Aorta (tissue), 5 donors: ENCODE measurements around the gene DLL3. TPM values are rescaled to one million over a fixed set of nuclear protein-coding genes. Genes with fewer than 3 reads are reported as not detected.

Experiments
- ATAC-seq: fragments of 200-7000 bp; cut with Tn5 transposase; one replicate; pipeline ENCODE4 v1.9.1; 2022; ENCODE audit warnings: moderate library complexity; ENCODE audit not compliant: low FRiP score
- DNase-seq, 2 donors: peaks; one replicate each; pipeline ENCODE4 v3.0.0-alpha.2; 2020
- H3K27ac ChIP-seq, 2 donors: one replicate each; pipeline ENCODE4 v1.5.1; 2013; ENCODE audit warnings: low read length in 2 of 2, mild to moderate bottlenecking in 2 of 2, moderate library complexity in 2 of 2, control low read depth in 1 of 2, inconsistent platforms in 1 of 2, low read depth in 1 of 2
- H3K27me3 ChIP-seq, 2 donors: one replicate each; pipeline ENCODE4 v1.6.1; 2013; ENCODE audit warnings: control low read depth in 1 of 2, low read length in 1 of 2, mild to moderate bottlenecking in 1 of 2, moderate library complexity in 1 of 2; ENCODE audit not compliant: insufficient read depth in 2 of 2, control insufficient read depth in 1 of 2
- H3K36me3 ChIP-seq, 2 donors: one replicate each; pipeline ENCODE4 v1.6.1; 2013; ENCODE audit warnings: control low read depth in 1 of 2, low read length in 1 of 2, mild to moderate bottlenecking in 1 of 2; ENCODE audit not compliant: insufficient read depth in 2 of 2, control insufficient read depth in 1 of 2
- H3K4me1 ChIP-seq, 2 donors: one replicate each; pipeline ENCODE4 v1.6.1; 2013; ENCODE audit warnings: low read length in 2 of 2, control low read depth in 1 of 2, mild to moderate bottlenecking in 1 of 2, moderate library complexity in 1 of 2; ENCODE audit not compliant: insufficient read depth in 2 of 2, control insufficient read depth in 1 of 2
- H3K4me3 ChIP-seq, 2 donors: one replicate each; pipeline ENCODE4 v1.5.1; 2013; ENCODE audit warnings: low read length in 2 of 2, control low read depth in 1 of 2, mild to moderate bottlenecking in 1 of 2
- H3K9me3 ChIP-seq: one replicate; pipeline ENCODE4 v1.6.1; 2013; ENCODE audit warnings: mild to moderate bottlenecking, low read length; ENCODE audit not compliant: control insufficient read depth
- WGBS, 2 donors: extraction: QIAGEN DNeasy Blood & Tissue Kit; methylation state at CpG; one replicate each; pipeline ENCODE4 v1.1.7; 2013; 5-methylcytosine and 5-hydroxymethylcytosine counted together
- intact Hi-C, 2 donors: fragments of 100-400 bp; cut with DNase I; formaldehyde crosslinking; loops; one replicate each; pipeline versions ENCODE4 v1.14.2 to v1.15.0; 2022
- polyA plus RNA-seq, 2 donors: library from polyadenylated mRNA; stranded (reverse); fragments of 200-250 nt; gene quantifications; one replicate each; pipeline ENCODE4 v1.2.3, GENCODE V29; 2013
- total RNA-seq, 2 donors: library from RNA; stranded (reverse); fragmentation: NEBNext Ultra II Directional; extraction: Animal tissue kit (Norgen Biotek cat#: 25700); gene quantifications; one replicate each; pipeline ENCODE4 v1.2.1, GENCODE V29; 2021
- donor health status: healthy with polysubstance abuse.
- donor health status: Bipolar disorder and iron deficiency.
- donor health status: DM: no; HTN: no; CAD: no.
- donor health status: DM: no; HTN: no; CAD: no.
- donor health status: DM: yes; HTN: yes; CAD: no.

The DLL3 gene
- total and polyA plus RNA-seq, 4 donors = not detected

DNA sequence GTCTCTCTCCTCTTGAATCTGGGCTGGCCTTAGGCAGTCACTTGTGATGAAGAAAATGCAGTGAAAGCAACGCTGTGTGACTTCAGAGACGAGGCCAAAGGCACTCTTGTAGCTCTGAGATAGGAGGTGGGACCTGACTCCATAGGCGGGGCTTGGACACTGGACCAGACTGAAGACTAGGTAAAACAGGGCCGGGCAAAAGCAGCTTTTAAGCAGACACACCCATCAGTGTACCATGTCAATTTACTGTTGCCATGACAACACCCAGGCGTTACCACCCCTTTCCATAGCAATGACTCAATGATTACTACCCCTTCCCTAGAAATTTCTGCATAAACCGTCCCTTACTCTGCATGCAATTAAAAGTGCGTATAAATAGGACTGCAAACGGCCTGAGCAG lies 47.9 kb downstream of the DLL3 start:
- 50 to 51% methylated on average over 8 of the region's 8 CpGs for WGBS, 2 donors
- H3K27me3 ChIP-seq = no peaks in the 10 kb centered on the region
- no peak for ATAC-seq
- intact Hi-C loops = loop anchor here in 1 of 2 donors (10.0 kb wide), 1 partner anchor 298 kb away; the partner anchor contains the start of gene FBL
- no peak overlapping the region for H3K4me3 ChIP-seq
- no peak overlapping the region for H3K27ac ChIP-seq
- H3K36me3 ChIP-seq = no peaks in the 10 kb centered on the region
- DNase-seq = no peak
- no peaks in the 10 kb centered on the region for H3K9me3 ChIP-seq
- no peaks in the 10 kb centered on the region for H3K4me1 ChIP-seq

DNA sequence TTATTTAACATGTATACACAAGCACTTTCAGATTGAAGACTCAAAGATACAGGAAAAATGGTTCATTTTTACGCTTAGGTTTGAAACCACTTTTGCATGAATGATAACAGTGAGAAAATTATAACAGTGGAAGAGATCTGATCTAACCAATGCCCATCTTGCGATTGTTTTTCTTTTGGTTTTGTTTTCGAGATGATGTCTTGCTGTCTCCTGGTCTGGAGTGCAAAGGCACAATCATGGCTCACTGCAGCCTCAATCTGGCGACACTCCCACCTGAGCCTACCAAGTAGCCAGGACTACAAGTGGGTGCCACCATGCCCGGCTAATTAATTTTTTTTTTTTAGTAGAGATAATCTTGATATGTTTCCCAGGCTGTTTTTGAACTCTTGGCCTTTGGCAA lies 51.5 kb downstream of the DLL3 start:
- Histone ChIP-seq H3K27ac (no peak overlapping the region), H3K4me3 (no peak overlapping the region), H3K9me3 (no peaks in the 10 kb centered on the region), H3K27me3 (no peaks in the 10 kb centered on the region), H3K4me1 (no peaks in the 10 kb centered on the region), H3K36me3 (no peaks in the 10 kb centered on the region)
- ATAC-seq = no peak
- intact Hi-C loops = loop anchor here (5.0 kb wide), 2 partner anchors 217 to 417 kb away; no protein-coding TSS in a partner anchor
- DNase-seq = no peak
- WGBS, 2 donors = 81 to 82% methylated on average over 5 of the region's 5 CpGs

DNA sequence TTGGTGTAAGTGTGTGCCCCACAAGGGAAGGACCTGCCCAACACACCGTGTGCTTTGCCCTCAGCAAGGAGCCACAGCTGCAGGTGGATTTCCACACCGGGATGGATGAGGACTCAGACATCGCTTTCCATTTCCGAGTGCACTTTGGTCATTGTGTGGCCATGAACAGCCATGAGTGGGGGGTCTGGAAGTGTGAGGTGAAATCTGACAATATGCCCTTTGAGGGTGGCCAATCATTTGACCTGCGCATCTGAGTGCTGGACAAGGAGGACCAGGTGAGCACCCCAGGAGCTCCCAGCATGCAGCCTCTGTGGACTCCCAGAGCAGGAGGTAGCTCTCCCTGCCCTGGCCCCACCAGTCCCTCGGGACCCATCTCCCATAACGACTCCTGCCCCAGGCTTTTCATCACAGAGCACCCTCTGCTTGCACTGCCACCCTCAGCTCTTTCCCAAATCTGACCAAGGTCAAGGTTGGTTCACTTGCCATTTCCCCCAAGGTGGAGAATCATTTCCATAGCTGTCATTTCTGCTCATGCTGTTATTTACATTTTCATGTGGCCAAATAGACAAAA lies 54.4 kb downstream of the DLL3 start:
- ATAC-seq (no peak), DNase-seq (no peak)
- Histone ChIP-seq H3K4me3 (no peak overlapping the region), H3K4me1 (no peaks in the 10 kb centered on the region), H3K27ac (no peak overlapping the region), H3K9me3 (no peaks in the 10 kb centered on the region), H3K36me3 (no peaks in the 10 kb centered on the region), H3K27me3 (no peaks in the 10 kb centered on the region)
- WGBS, 2 donors = 56 to 61% methylated on average over 7 of the region's 7 CpGs
- intact Hi-C loops = loop anchor here (5.0 kb wide), 2 partner anchors 214 to 414 kb away; no protein-coding TSS in a partner anchor

DNA sequence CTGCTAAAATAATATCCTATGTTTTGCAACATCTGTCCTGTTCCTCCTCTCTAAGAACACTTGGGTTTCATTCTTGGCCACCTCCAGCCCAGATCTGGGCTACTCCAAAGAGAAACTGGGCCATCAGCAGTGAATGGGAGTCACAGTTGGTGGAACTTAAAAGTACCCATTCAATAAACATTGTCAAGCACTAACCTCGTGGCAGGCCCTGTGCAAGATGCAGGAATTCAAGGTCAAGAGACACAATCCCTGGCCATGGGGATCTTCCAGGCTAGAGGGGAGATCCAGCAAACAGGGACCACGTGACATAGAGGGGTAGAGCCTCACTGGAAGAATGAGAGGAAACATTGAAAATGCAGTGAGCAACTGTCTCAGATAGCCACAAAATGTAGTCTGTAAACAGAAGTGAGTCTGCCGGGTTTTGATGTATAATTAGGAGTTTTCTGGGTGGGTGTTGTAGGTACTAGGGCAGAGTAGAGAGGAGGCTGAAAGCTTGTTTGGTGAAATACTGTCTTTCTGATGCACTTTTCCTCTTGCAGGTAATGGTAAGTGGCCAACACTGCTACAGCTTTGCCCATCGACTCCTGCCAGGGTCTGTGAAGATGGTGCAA lies 56.1 kb downstream of the DLL3 start:
- Histone ChIP-seq H3K27ac (no peak overlapping the region), H3K4me3 (no peak overlapping the region), H3K36me3 (no peaks in the 10 kb centered on the region), H3K4me1 (no peaks in the 10 kb centered on the region), H3K9me3 (no peaks in the 10 kb centered on the region), H3K27me3 (no peaks in the 10 kb centered on the region)
- intact Hi-C loops = loop anchor here (5.0 kb wide), 2 partner anchors 212 to 412 kb away; no protein-coding TSS in a partner anchor
- no peak for DNase-seq
- no peak for ATAC-seq
- WGBS, 2 donors = 60 to 61% methylated on average over 4 of the region's 4 CpGs

DNA sequence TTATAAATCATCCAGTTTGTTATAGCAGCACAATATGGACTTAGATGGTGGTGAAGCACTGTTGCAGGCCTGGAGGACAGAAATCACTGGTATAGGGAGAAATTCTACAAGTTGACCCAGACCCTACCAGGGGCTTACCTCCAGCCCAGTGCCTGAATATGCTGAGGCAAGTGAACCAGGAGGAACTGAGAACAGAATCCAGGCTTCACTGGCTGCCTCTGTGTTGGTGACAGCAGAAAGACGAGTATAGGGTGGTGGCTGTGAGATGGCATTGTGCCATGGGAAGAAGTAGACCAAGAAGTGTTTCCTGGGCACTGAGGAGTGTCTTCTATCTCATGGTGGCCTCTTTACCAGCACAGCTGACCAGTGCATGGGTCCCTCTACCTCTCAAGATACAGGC lies 57.1 kb downstream of the DLL3 start:
- Histone ChIP-seq H3K9me3 (no peaks in the 10 kb centered on the region), H3K27me3 (no peaks in the 10 kb centered on the region), H3K4me3 (no peak overlapping the region), H3K27ac (no peak overlapping the region), H3K36me3 (no peaks in the 10 kb centered on the region), H3K4me1 (no peaks in the 10 kb centered on the region)
- 29 to 36% methylated on average over 1 of the region's 1 CpG for WGBS, 2 donors
- ATAC-seq (no peak), DNase-seq (no peak)
- intact Hi-C loops = no loop called here

Other genes starting within 250 kb of the DLL3 start
- not detected for gene IFNL2, start 230.6 kb upstream of the DLL3 start, total RNA-seq
- gene IFNL2, start 230.6 kb upstream of the DLL3 start, polyA plus RNA-seq = not detected
- not detected for gene IFNL1, start 202.5 kb upstream of the DLL3 start, total RNA-seq
- gene IFNL1, start 202.5 kb upstream of the DLL3 start, polyA plus RNA-seq = not detected
- 1 to 10 TPM in 1 of 2 donors, under 1 TPM in 1; 0.45 to 1.8 TPM for gene LRFN1, start 178.1 kb upstream of the DLL3 start, total RNA-seq
- not detected for gene LRFN1, start 178.1 kb upstream of the DLL3 start, polyA plus RNA-seq
- 10 to 100 TPM; 53.7 to 60.8 TPM for gene GMFG, start 162.9 kb upstream of the DLL3 start, total RNA-seq
- 10 to 100 TPM in 1 of 2 donors, 1 to 10 TPM in 1; 8.3 to 50.3 TPM for gene GMFG, start 162.9 kb upstream of the DLL3 start, polyA plus RNA-seq
- gene SAMD4B, start 156.5 kb upstream of the DLL3 start, total RNA-seq = 100 to 1,000 TPM; 101 to 120 TPM
- gene SAMD4B, start 156.5 kb upstream of the DLL3 start, polyA plus RNA-seq = 100 to 1,000 TPM in 1 of 2 donors, 10 to 100 TPM in 1; 33.6 to 109 TPM
- gene PAF1, start 107.8 kb upstream of the DLL3 start, total RNA-seq = 10 to 100 TPM; 33.9 to 34.5 TPM
- gene PAF1, start 107.8 kb upstream of the DLL3 start, polyA plus RNA-seq = 10 to 100 TPM; 27.7 to 43.8 TPM
- gene MED29, start 107.6 kb upstream of the DLL3 start, total RNA-seq = 10 to 100 TPM; 28.9 to 35.1 TPM
- 10 to 100 TPM; 26.0 to 29.7 TPM for gene MED29, start 107.6 kb upstream of the DLL3 start, polyA plus RNA-seq
- 100 to 1,000 TPM; 205 to 955 TPM for gene ZFP36, start 92.1 kb upstream of the DLL3 start, total RNA-seq
- gene ZFP36, start 92.1 kb upstream of the DLL3 start, polyA plus RNA-seq = 100 to 1,000 TPM; 124 to 360 TPM
- 10 to 100 TPM; 86.4 to 98.1 TPM for gene PLEKHG2, start 86.3 kb upstream of the DLL3 start, total RNA-seq
- gene PLEKHG2, start 86.3 kb upstream of the DLL3 start, polyA plus RNA-seq = 10 to 100 TPM; 15.3 to 74.4 TPM
- gene RPS16, start 63.0 kb upstream of the DLL3 start, total RNA-seq = 1,000 to 10,000 TPM; 1,268 to 1,273 TPM
- 1,000 to 10,000 TPM; 3,270 to 4,459 TPM for gene RPS16, start 63.0 kb upstream of the DLL3 start, polyA plus RNA-seq
- 100 to 1,000 TPM in 1 of 2 donors, 10 to 100 TPM in 1; 90.1 to 103 TPM for gene SUPT5H, start 53.4 kb upstream of the DLL3 start, total RNA-seq
- gene SUPT5H, start 53.4 kb upstream of the DLL3 start, polyA plus RNA-seq = 100 to 1,000 TPM in 1 of 2 donors, 10 to 100 TPM in 1; 56.1 to 170 TPM
- 10 to 100 TPM; 31.1 to 39.5 TPM for gene TIMM50, start 18.1 kb upstream of the DLL3 start, total RNA-seq
- 10 to 100 TPM; 20.0 to 61.8 TPM for gene TIMM50, start 18.1 kb upstream of the DLL3 start, polyA plus RNA-seq
- not detected for gene SELENOV, start 16.2 kb downstream of the DLL3 start, total RNA-seq
- not detected for gene SELENOV, start 16.2 kb downstream of the DLL3 start, polyA plus RNA-seq
- gene EID2B, start 33.9 kb downstream of the DLL3 start, total RNA-seq = 1 to 10 TPM; 3.2 to 3.3 TPM
- 1 to 10 TPM in 1 of 2 donors, under 1 TPM in 1; 0.75 to 6.0 TPM for gene EID2B, start 33.9 kb downstream of the DLL3 start, polyA plus RNA-seq
- gene EID2, start 41.2 kb downstream of the DLL3 start, total RNA-seq = 10 to 100 TPM in 1 of 2 donors, 1 to 10 TPM in 1; 9.7 to 13.0 TPM
- 10 to 100 TPM in 1 of 2 donors, 1 to 10 TPM in 1; 8.0 to 12.6 TPM for gene EID2, start 41.2 kb downstream of the DLL3 start, polyA plus RNA-seq
- not detected for gene LGALS13, start 103.6 kb downstream of the DLL3 start, total RNA-seq
- gene LGALS13, start 103.6 kb downstream of the DLL3 start, polyA plus RNA-seq = not detected
- not detected for gene LGALS16, start 157.0 kb downstream of the DLL3 start, total RNA-seq
- not detected for gene LGALS16, start 157.0 kb downstream of the DLL3 start, polyA plus RNA-seq
- gene LGALS14, start 205.5 kb downstream of the DLL3 start, total RNA-seq = not detected
- gene LGALS14, start 205.5 kb downstream of the DLL3 start, polyA plus RNA-seq = not detected
- not detected for gene CLC, start 239.1 kb downstream of the DLL3 start, total RNA-seq
- not detected for gene CLC, start 239.1 kb downstream of the DLL3 start, polyA plus RNA-seq